Measurements from ENCODE around the gene GPR143. TPM values are rescaled to one million over a fixed set of nuclear protein-coding genes. Genes with fewer than 3 reads are reported as not detected.

GPR143 gene
- total RNA-seq, 2 donors from 2014 or later: 2.4 to 3.1 TPM

DNA sequence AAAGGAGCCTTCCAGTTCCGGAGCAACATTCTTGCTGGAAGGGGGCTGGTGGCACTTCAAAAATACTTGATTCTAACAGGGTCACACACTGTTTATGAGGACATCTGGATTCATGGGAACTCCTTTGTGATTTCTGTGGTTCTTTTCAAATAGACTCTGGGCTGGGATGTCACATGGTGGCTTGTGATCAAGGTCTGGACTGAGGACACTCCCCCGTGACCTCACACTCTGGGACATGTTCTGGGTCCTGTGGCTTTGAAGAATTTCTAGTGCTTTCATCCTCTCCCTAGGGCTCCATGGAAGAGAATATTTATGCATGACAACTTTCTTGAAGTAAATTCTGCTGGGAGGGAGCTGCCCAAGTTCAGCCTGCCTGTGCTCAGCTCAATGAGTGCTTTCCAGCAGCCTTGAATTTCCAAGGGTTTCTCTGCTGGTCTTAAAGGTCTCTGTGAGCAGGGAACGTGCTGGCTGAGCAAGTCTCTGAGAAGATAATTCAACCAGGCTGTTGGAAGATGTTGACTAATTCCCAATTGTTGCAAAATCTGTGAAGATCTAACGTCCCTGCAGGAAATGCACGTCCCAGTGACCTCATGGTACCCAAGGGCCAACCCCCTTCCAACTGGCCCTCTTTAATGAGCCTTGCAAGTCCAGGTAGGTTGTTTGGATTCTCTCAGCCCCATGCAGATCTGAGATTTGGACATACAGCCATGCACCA lies 36.3 kb downstream of the GPR143 start:
- intact Hi-C loops (cut with DNase I): no loop called here
- Histone ChIP-seq H3K27ac (no peak overlapping the region), H3K9me3 (no peaks in the 10 kb centered on the region), H3K4me1 (replicated peaks) (no peaks in the 10 kb centered on the region), H3K4me3 (no peak overlapping the region), H3K27me3 (replicated peaks; ENCODE audit: insufficient read depth) (no peaks in the 10 kb centered on the region), H3K36me3 (no peaks in the 10 kb centered on the region)
- 69% methylated on average over 5 of the region's 5 CpGs for WGBS
- TF ChIP-seq POLR2A (IDR thresholded peaks at IDR 0.05): no peak
- TF ChIP-seq POLR2AphosphoS5 (IDR thresholded peaks at IDR 0.05): no peak
- TF ChIP-seq, protein P1, sequence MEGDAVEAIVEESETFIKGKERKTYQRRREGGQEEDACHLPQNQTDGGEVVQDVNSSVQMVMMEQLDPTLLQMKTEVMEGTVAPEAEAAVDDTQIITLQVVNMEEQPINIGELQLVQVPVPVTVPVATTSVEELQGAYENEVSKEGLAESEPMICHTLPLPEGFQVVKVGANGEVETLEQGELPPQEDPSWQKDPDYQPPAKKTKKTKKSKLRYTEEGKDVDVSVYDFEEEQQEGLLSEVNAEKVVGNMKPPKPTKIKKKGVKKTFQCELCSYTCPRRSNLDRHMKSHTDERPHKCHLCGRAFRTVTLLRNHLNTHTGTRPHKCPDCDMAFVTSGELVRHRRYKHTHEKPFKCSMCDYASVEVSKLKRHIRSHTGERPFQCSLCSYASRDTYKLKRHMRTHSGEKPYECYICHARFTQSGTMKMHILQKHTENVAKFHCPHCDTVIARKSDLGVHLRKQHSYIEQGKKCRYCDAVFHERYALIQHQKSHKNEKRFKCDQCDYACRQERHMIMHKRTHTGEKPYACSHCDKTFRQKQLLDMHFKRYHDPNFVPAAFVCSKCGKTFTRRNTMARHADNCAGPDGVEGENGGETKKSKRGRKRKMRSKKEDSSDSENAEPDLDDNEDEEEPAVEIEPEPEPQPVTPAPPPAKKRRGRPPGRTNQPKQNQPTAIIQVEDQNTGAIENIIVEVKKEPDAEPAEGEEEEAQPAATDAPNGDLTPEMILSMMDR (IDR thresholded peaks at IDR 0.05): no peak
- no peak for DNase-seq (ENCODE audit: low spot score)

GRCh38 chrX:9728261-9728660 lies 37.4 kb downstream of the GPR143 start:
- 93% methylated on average over 3 of the region's 3 CpGs for WGBS
- H3K4me3 ChIP-seq: no peak overlapping the region
- H3K27ac ChIP-seq: no peak overlapping the region
- no peaks in the 10 kb centered on the region for H3K4me1 ChIP-seq (replicated peaks)
- no peaks in the 10 kb centered on the region for H3K9me3 ChIP-seq
- intact Hi-C loops (cut with DNase I): no loop called here
- DNase-seq (ENCODE audit: low spot score): no peak
- no peak for TF ChIP-seq POLR2AphosphoS5 (IDR thresholded peaks at IDR 0.05)
- TF ChIP-seq, protein P1 (IDR thresholded peaks at IDR 0.05): no peak
- TF ChIP-seq POLR2A (IDR thresholded peaks at IDR 0.05): no peak
- H3K36me3 ChIP-seq: no peaks in the 10 kb centered on the region
- no peaks in the 10 kb centered on the region for H3K27me3 ChIP-seq (replicated peaks; ENCODE audit: insufficient read depth)

DNA sequence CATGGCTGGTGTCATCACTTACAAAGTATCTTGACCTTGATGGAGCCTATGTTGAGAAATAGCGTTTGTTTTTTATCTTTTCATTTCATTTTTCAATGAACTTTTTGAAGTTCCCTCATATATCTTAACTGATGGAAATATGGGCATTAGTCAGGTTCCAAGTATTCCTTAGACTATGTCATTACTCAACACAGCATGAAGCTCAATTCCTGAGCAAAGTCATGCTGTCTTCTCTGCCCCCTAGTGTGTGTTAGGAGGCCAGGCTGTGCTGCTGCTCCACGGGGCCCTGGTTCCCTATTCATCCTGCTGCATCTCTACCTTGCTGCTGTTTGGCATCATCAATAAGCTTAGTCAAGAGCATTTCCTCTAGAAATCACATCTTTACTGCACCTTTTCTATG lies 40.9 kb downstream of the GPR143 start:
- Histone ChIP-seq H3K27ac (no peak overlapping the region), H3K36me3 (no peaks in the 10 kb centered on the region), H3K27me3 (replicated peaks; ENCODE audit: insufficient read depth) (no peaks in the 10 kb centered on the region), H3K4me1 (replicated peaks) (no peaks in the 10 kb centered on the region), H3K4me3 (no peak overlapping the region), H3K9me3 (no peaks in the 10 kb centered on the region)
- TF ChIP-seq POLR2AphosphoS5 (IDR thresholded peaks at IDR 0.05) (no peak), POLR2A (IDR thresholded peaks at IDR 0.05) (no peak)
- TF ChIP-seq, protein P1 (IDR thresholded peaks at IDR 0.05): no peak
- DNase-seq (ENCODE audit: low spot score): no peak
- WGBS: 83% methylated on average over 2 of the region's 2 CpGs
- intact Hi-C loops (cut with DNase I): no loop called here

GRCh38 chrX:9717376-9717775 lies 48.3 kb downstream of the GPR143 start:
- Histone ChIP-seq H3K27ac (no peak overlapping the region), H3K4me3 (no peak overlapping the region), H3K27me3 (replicated peaks; ENCODE audit: insufficient read depth) (no peaks in the 10 kb centered on the region), H3K36me3 (no peaks in the 10 kb centered on the region), H3K9me3 (no peaks in the 10 kb centered on the region), H3K4me1 (replicated peaks) (no peaks in the 10 kb centered on the region)
- 98% methylated on average over 21 of the region's 21 CpGs for WGBS
- intact Hi-C loops (cut with DNase I): no loop called here
- no peak for DNase-seq (ENCODE audit: low spot score)
- no peak for TF ChIP-seq POLR2A (IDR thresholded peaks at IDR 0.05)
- TF ChIP-seq POLR2AphosphoS5 (IDR thresholded peaks at IDR 0.05): no peak
- TF ChIP-seq, protein P1 (IDR thresholded peaks at IDR 0.05): no peak

DNA sequence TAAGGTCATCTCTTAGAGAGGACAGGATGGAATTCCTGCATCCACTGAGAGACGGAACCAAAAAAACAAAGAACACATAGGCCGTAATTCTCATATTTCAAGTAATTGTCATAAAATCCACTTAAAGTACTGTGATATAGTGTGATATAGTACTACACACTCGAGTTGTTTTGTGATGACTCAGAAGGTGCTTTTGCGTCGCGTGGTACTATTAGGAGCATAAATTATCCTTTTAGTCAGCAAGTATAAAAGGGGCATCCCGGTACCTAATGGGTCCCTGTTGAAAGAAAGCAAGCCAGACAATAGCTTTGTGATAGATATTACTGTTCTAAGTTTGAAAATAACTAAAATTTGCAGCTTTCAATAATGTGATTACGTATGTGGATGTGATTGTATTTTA lies 55.3 kb downstream of the GPR143 start:
- H3K36me3 ChIP-seq: no peaks in the 10 kb centered on the region
- H3K4me1 ChIP-seq (replicated peaks): no peaks in the 10 kb centered on the region
- intact Hi-C loops (cut with DNase I): no loop called here
- H3K9me3 ChIP-seq: no peaks in the 10 kb centered on the region
- H3K27ac ChIP-seq: no peak overlapping the region
- H3K4me3 ChIP-seq: no peak overlapping the region
- no peaks in the 10 kb centered on the region for H3K27me3 ChIP-seq (replicated peaks; ENCODE audit: insufficient read depth)
- no peak for DNase-seq (ENCODE audit: low spot score)
- TF ChIP-seq, protein P1 (IDR thresholded peaks at IDR 0.05): no peak
- no peak for TF ChIP-seq POLR2AphosphoS5 (IDR thresholded peaks at IDR 0.05)
- no peak for TF ChIP-seq POLR2A (IDR thresholded peaks at IDR 0.05)
- WGBS: 88% methylated on average over 8 of the region's 8 CpGs

Measured in prostate gland (tissue), 2 donors.